B cell (primary cell): ENCODE measurements around the gene CHCHD3. TPM values are rescaled to one million over a fixed set of nuclear protein-coding genes. Genes with fewer than 3 reads are reported as not detected.

Source experiments
- ATAC-seq: fragments of 200-7000 bp; cut with Tn5 transposase; one replicate; pipeline ENCODE4 v1.10.0; 2021; ENCODE audit warnings: low read depth, mild to moderate bottlenecking, moderate number of reproducible peaks, moderate library complexity
- CTCF ChIA-PET: fragments of 350-600 bp; sonication (Branson Sonifier 250); formaldehyde crosslinking; loops from one replicate; lab custom pipeline; 2021; ENCODE audit warnings: antibody characterized with exemption, inconsistent platforms; lab: Charles Lee
- POLR2A ChIA-PET: fragments of 350-600 bp; sonication (Branson Sonifier 250); formaldehyde crosslinking; loops from one replicate; lab custom pipeline; 2021; ENCODE audit warnings: antibody characterized with exemption; lab: Charles Lee
- DNase-seq: peaks from one replicate; pipeline ENCODE4 v3.0.0; 2013
- H2AFZ ChIP-seq: 2 replicates; pipeline ENCODE4 v1.6.1; 2012; ENCODE audit warnings: mild to moderate bottlenecking, low read depth, low read length; ENCODE audit not compliant: insufficient read depth, poor library complexity, severe bottlenecking
- H3K27ac ChIP-seq, 2 donors: 1 replicate in 1 of 2; 2 replicates in 1 of 2; pipeline ENCODE4 v1.5.1; 2012 to 2013; ENCODE audit warnings: low read length in 2 of 2, mild to moderate bottlenecking in 2 of 2, moderate library complexity in 1 of 2
- H3K27me3 ChIP-seq, 4 experiments: fragments of 200-600 bp in 1 of 4; sonication (generic) in 1 of 4; replicated peaks in 1 of 4; 1 replicate in 2 of 4; 2 replicates in 2 of 4; pipeline versions ENCODE4 v1.6.1 to v1.7.0; 2013 to 2016; ENCODE audit warnings: low read length in 3 of 4, mild to moderate bottlenecking in 2 of 4, mixed read lengths in 1 of 4, moderate library complexity in 1 of 4; ENCODE audit not compliant: insufficient read depth in 4 of 4, control insufficient read depth in 3 of 4; ENCODE audit errors: control extremely low read depth in 1 of 4
- H3K36me3 ChIP-seq, 2 experiments: replicated peaks in 1 of 2; 1 replicate in 1 of 2; 2 replicates in 1 of 2; pipeline versions ENCODE4 v1.6.1 to v1.7.1; 2013; ENCODE audit warnings: low read length in 1 of 2; ENCODE audit not compliant: insufficient read depth in 2 of 2, control insufficient read depth in 1 of 2; ENCODE audit errors: control extremely low read depth in 1 of 2, extremely low read depth in 1 of 2
- H3K4me1 ChIP-seq, 2 donors: fragments of 200-600 bp in 1 of 2; sonication (generic) in 1 of 2; 1 replicate in 1 of 2; 2 replicates in 1 of 2; pipeline versions ENCODE4 v1.5.1 to v1.6.1; 2013 to 2017; ENCODE audit warnings: low read length in 2 of 2; ENCODE audit not compliant: control insufficient read depth in 2 of 2, insufficient read depth in 2 of 2
- H3K4me2 ChIP-seq: replicated peaks from 2 replicates; pipeline ENCODE3; 2012; ENCODE audit warnings: mild to moderate bottlenecking, low read depth, low read length; ENCODE audit not compliant: poor library complexity, severe bottlenecking
- H3K4me3 ChIP-seq, 5 experiments: fragments of 200-600 bp in 1 of 5; sonication (generic) in 1 of 5; 1 replicate in 3 of 5; 2 replicates in 2 of 5; pipeline versions ENCODE4 v1.5.1 to v1.7.0; 2011 to 2016; ENCODE audit warnings: low read length in 4 of 5, mild to moderate bottlenecking in 4 of 5, low read depth in 2 of 5, control low read depth in 1 of 5, moderate library complexity in 1 of 5; ENCODE audit not compliant: insufficient read depth in 1 of 5; ENCODE audit errors: control extremely low read depth in 1 of 5, extremely low read depth in 1 of 5
- H3K79me2 ChIP-seq: fragments of 200-600 bp; sonication (generic); one replicate; pipeline ENCODE4 v1.6.0; 2016; ENCODE audit warnings: low read length; ENCODE audit not compliant: control insufficient read depth, insufficient read depth
- H3K9ac ChIP-seq: fragments of 200-600 bp; sonication (generic); 2 replicates; pipeline ENCODE4 v1.6.1; 2017; ENCODE audit warnings: mild to moderate bottlenecking, low read length, moderate library complexity
- H3K9me3 ChIP-seq, 3 donors: one replicate each; pipeline versions ENCODE4 v1.6.1 to v1.7.1; 2013; ENCODE audit warnings: low read length in 2 of 3; ENCODE audit not compliant: control insufficient read depth in 2 of 3, insufficient read depth in 1 of 3; ENCODE audit errors: control extremely low read depth in 1 of 3
- H4K20me1 ChIP-seq: 2 replicates; pipeline ENCODE4 v1.6.0; 2012; ENCODE audit warnings: mild to moderate bottlenecking, low read length; ENCODE audit not compliant: insufficient read depth, control insufficient read depth, poor library complexity, severe bottlenecking
- H3K27ac Mint-ChIP-seq: one replicate; pipeline ENCODE4 v1.8.0; 2021; ENCODE audit warnings: mixed read lengths
- H3K27me3 Mint-ChIP-seq: one replicate; pipeline ENCODE4 v1.8.0; 2021; ENCODE audit warnings: mixed read lengths
- H3K4me1 Mint-ChIP-seq: one replicate; pipeline ENCODE4 v1.8.0; 2021; ENCODE audit warnings: mixed read lengths
- H3K4me3 Mint-ChIP-seq: one replicate; pipeline ENCODE4 v1.8.0; 2021; ENCODE audit warnings: mixed read lengths
- H3K9me3 Mint-ChIP-seq: one replicate; pipeline ENCODE4 v1.8.0; 2022; ENCODE audit warnings: mixed read lengths; ENCODE audit not compliant: insufficient read depth
- EZH2 ChIP-seq: IDR thresholded peaks from 2 replicates; pipeline ENCODE4 v1.6.1; 2012; ENCODE audit warnings: borderline replicate concordance, low read depth, mild to moderate bottlenecking, moderate library complexity, low read length; ENCODE audit not compliant: insufficient read depth, poor library complexity, severe bottlenecking
- WGBS: methylation state at CpG from one replicate; pipeline ENCODE4 v1.1.5; 2013; ENCODE audit warnings: missing lambda C conversion rate; ENCODE audit not compliant: insufficient coverage; 5-methylcytosine and 5-hydroxymethylcytosine counted together
- intact Hi-C: fragments of 100-400 bp; cut with micrococcal nuclease; formaldehyde crosslinking; loops from one replicate; pipeline ENCODE4 v1.10.0; 2022
- polyA plus RNA-seq: library from polyadenylated mRNA; depleted of rRNA; stranded (reverse); fragments of >200 nt; gene quantifications from 2 replicates; pipeline ENCODE4 v1.2.3, GENCODE V29; 2012
- total RNA-seq, 2 donors: library from RNA; stranded (reverse); fragments of 120-200 nt in 1 of 2; gene quantifications; 1 replicate in 1 of 2; 2 replicates in 1 of 2; pipeline versions ENCODE4 v1.2.3 to v1.2.4, GENCODE V29; 2013 to 2022
- TF ChIP-seq, protein P1 (sequence below): fragments of 200-600 bp; IDR thresholded peaks from one replicate; pipeline ENCODE4 v1.8.0; 2022; ENCODE audit warnings: antibody characterized with exemption, mild to moderate bottlenecking

Gene CHCHD3
- total and polyA plus RNA-seq, 2 donors (not counting 1 experiment from before 2014, with no cell fraction given), result 20.1 to 38.4 TPM

DNA sequence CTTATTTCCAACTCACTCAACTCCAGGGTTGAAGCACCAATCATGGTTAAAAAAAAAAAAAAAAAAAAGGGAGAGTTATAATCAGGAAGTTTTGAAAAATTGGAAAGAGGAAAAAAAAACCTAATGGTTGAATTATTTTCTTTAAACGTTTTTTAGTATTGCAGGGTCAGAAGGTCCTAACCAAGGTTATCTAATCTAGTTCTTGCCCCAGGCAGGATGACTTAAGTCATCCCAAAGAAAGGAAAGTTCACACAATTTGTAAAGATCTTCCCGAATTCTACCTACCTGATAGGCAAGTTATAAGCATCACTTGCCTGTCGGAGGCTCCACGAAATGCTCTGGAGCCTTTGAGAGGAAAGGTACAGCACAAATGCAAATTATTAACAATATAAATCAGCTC lies 297.5 kb downstream of the CHCHD3 start:
- intact Hi-C loops, result no loop called here
- H3K27ac ChIP-seq, result no peak overlapping the region
- H3K79me2 ChIP-seq, result no peaks in the 10 kb centered on the region
- H2AFZ ChIP-seq, result no peak overlapping the region
- H3K27me3 Mint-ChIP-seq, result no peaks in the 10 kb centered on the region
- no peak overlapping the region for H3K4me2 ChIP-seq
- no peak for ATAC-seq
- ChIA-PET CTCF (interaction anchor here (0.7 kb wide), 2 partner anchors 11 to 115 kb away, joined by 3 to 4 read pairs; no protein-coding TSS in a partner anchor), POLR2A (no interaction called here)
- no peak overlapping the region for H3K9ac ChIP-seq
- no peak overlapping the region for H3K4me3 Mint-ChIP-seq
- no peaks in the 10 kb centered on the region for H4K20me1 ChIP-seq
- H3K27me3 ChIP-seq, result no peaks in the 10 kb centered on the region
- no peak for DNase-seq
- WGBS, result 100% methylated on average over 1 of the region's 4 CpGs
- no peaks in the 10 kb centered on the region for H3K9me3 Mint-ChIP-seq
- no peaks in the 10 kb centered on the region for H3K9me3 ChIP-seq
- H3K27ac Mint-ChIP-seq, result no peak overlapping the region
- no peaks in the 10 kb centered on the region for H3K4me1 Mint-ChIP-seq
- peaks cover 0 to 12% of the 10 kb centered on the region in 2 experiments for H3K36me3 ChIP-seq
- TF ChIP-seq, protein P1, sequence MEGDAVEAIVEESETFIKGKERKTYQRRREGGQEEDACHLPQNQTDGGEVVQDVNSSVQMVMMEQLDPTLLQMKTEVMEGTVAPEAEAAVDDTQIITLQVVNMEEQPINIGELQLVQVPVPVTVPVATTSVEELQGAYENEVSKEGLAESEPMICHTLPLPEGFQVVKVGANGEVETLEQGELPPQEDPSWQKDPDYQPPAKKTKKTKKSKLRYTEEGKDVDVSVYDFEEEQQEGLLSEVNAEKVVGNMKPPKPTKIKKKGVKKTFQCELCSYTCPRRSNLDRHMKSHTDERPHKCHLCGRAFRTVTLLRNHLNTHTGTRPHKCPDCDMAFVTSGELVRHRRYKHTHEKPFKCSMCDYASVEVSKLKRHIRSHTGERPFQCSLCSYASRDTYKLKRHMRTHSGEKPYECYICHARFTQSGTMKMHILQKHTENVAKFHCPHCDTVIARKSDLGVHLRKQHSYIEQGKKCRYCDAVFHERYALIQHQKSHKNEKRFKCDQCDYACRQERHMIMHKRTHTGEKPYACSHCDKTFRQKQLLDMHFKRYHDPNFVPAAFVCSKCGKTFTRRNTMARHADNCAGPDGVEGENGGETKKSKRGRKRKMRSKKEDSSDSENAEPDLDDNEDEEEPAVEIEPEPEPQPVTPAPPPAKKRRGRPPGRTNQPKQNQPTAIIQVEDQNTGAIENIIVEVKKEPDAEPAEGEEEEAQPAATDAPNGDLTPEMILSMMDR, result no peak
- no peak for TF ChIP-seq EZH2
- no peaks in the 10 kb centered on the region for H3K4me1 ChIP-seq
- H3K4me3 ChIP-seq, result no peak overlapping the region

DNA sequence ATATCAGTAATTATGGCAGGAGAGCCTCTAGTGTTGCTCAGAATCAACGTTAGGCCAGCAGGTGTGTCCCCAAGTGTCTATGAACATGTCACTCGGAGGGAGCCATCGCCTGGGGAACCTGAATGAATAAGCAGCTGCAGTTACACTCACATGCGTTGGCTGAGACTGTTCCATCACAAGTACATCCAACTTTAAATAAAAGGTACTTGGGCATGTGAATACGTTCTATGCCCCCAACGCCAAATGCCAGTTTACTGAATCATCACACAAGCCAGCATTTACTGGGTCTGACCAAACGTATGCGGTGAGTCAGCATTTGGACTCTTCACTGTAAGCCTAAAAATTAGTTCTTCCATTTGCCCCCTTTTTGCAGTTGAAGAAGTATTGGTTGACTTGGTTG lies 298.1 kb downstream of the CHCHD3 start:
- no peak overlapping the region for H3K4me3 Mint-ChIP-seq
- H3K4me1 Mint-ChIP-seq, result no peaks in the 10 kb centered on the region
- Histone ChIP-seq H3K4me3 (no peak overlapping the region), H3K27ac (no peak overlapping the region), H3K36me3 (peaks cover 0 to 11% of the 10 kb centered on the region in 2 experiments), H3K4me1 (no peaks in the 10 kb centered on the region), H3K27me3 (no peaks in the 10 kb centered on the region), H2AFZ (no peak overlapping the region), H4K20me1 (no peaks in the 10 kb centered on the region), H3K4me2 (no peak overlapping the region), H3K9me3 (no peaks in the 10 kb centered on the region), H3K9ac (no peak overlapping the region), H3K79me2 (no peaks in the 10 kb centered on the region)
- CTCF ChIA-PET, result interaction anchor here (0.7 kb wide), 1 partner anchor 115 kb away, joined by 3 read pairs; no protein-coding TSS in a partner anchor
- H3K27ac Mint-ChIP-seq, result no peak overlapping the region
- ATAC-seq (no peak), DNase-seq (no peak)
- H3K9me3 Mint-ChIP-seq, result no peaks in the 10 kb centered on the region
- H3K27me3 Mint-ChIP-seq, result no peaks in the 10 kb centered on the region
- WGBS, result 100% methylated on average over 3 of the region's 8 CpGs
- intact Hi-C loops, result no loop called here
- POLR2A ChIA-PET, result no interaction called here
- no peak for TF ChIP-seq EZH2
- TF ChIP-seq, protein P1, result no peak
